ENCODE measurements around the gene SUV39H1.
A peak's percentile ranks its signal among the peaks of the same experiment; 100 is the strongest.

The SUV39H1 gene

GRCh38 chrX:48715876-48716502 lies 19.5 kb downstream of the SUV39H1 start:
- no peak for DNase-seq

- DNase-seq: no peak
Measured at GRCh38 chrX:48719958-48720357, 23.4 kb downstream of the SUV39H1 start.

GRCh38 chrX:48720577-48721250 lies 24.2 kb downstream of the SUV39H1 start:
- no peak for DNase-seq

GRCh38 chrX:48721916-48722315 lies 25.4 kb downstream of the SUV39H1 start:
- no peak for DNase-seq

- DNase-seq: no peak
Measured at GRCh38 chrX:48726596-48726995, 30.1 kb downstream of the SUV39H1 start.

- DNase-seq: no peak
Measured at GRCh38 chrX:48728653-48729052, 32.1 kb downstream of the SUV39H1 start.

GRCh38 chrX:48736303-48736702 lies 39.8 kb downstream of the SUV39H1 start:
- DNase-seq: no peak

GRCh38 chrX:48736878-48737212 lies 40.3 kb downstream of the SUV39H1 start:
- DNase-seq: no peak

- DNase-seq: peak; percentile 94
Measured at GRCh38 chrX:48737213-48737938, 40.8 kb downstream of the SUV39H1 start.

GRCh38 chrX:48737940-48738339 lies 41.4 kb downstream of the SUV39H1 start:
- no peak for DNase-seq

GRCh38 chrX:48741834-48742233 lies 45.3 kb downstream of the SUV39H1 start:
- no peak for DNase-seq

GRCh38 chrX:48745222-48745621 lies 48.7 kb downstream of the SUV39H1 start:
- DNase-seq: no peak

GRCh38 chrX:48747415-48748016 lies 51.0 kb downstream of the SUV39H1 start:
- no peak for DNase-seq

GRCh38 chrX:48749182-48749581 lies 52.6 kb downstream of the SUV39H1 start:
- no peak for DNase-seq

- DNase-seq: peak; percentile 50
Measured at GRCh38 chrX:48751343-48751742, 54.8 kb downstream of the SUV39H1 start.

- DNase-seq: no peak
Measured at GRCh38 chrX:48752498-48752897, 56.0 kb downstream of the SUV39H1 start.

GRCh38 chrX:48753708-48754228 lies 57.2 kb downstream of the SUV39H1 start:
- no peak for DNase-seq

- DNase-seq: no peak
Measured at GRCh38 chrX:48754238-48754637, 57.7 kb downstream of the SUV39H1 start.
